K562 (cell line): ENCODE data around the gene HMGN1.

ENCODE experiments used
- POLR2AphosphoS5 ChIP-seq: IDR thresholded peaks from 2 replicates; pipeline ENCODE4 v1.6.1; 2011; ENCODE audit warnings: mild to moderate bottlenecking, low read depth, low read length, moderate library complexity; ENCODE audit not compliant: control insufficient read depth, insufficient read depth
- RAD21 ChIP-seq, 2 experiments: fragments of 250-450 bp in 1 of 2; fragments of 450-650 bp in 1 of 2; sonication (Bioruptor Pico) in 1 of 2; formaldehyde crosslinking in 1 of 2; IDR thresholded peaks in 1 of 2; conservative IDR thresholded peaks in 1 of 2; 2 replicates each; pipeline versions ENCODE4 v1.4.0 to v1.8.0; 2020 to 2022; ENCODE audit warnings: mild to moderate bottlenecking in 2 of 2, moderate library complexity in 1 of 2
- TF ChIP-seq, protein P1 (sequence below): fragments of 250-450 bp; sonication (Bioruptor Pico); IDR thresholded peaks from 2 replicates; pipeline ENCODE4 v1.4.0; 2020; ENCODE audit warnings: mild to moderate bottlenecking, moderate library complexity
- TF ChIP-seq, protein P2 (sequence below): fragments of 250-450 bp; sonication (Bioruptor Pico); IDR thresholded peaks from 2 replicates; pipeline ENCODE4 v1.8.0; 2021; ENCODE audit warnings: moderate library complexity, mild to moderate bottlenecking, inconsistent platforms
- TF ChIP-seq, protein P3 (sequence below): sonication (generic); formaldehyde crosslinking; IDR thresholded peaks from 2 replicates; pipeline ENCODE4 v1.8.1; 2022; ENCODE audit warnings: missing genetic modification reagents

DNA sequence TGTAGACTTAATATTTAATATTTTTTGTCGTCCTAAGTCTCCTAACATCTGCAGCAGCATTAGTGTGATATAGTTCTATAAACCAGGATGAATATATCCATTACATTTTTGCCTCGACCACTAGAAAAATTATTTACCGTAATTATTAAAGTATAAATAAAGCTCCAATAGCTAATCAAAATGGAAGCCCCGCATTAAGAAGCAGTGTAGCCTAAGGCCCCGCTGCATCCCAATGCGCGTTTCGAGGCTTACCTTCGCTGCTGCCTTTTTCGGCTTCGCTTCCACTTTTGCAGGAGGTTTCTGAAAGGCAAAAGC lies 891 bp downstream of the HMGN1 start:
- no peak for TF ChIP-seq POLR2AphosphoS5
- TF ChIP-seq, protein P1, sequence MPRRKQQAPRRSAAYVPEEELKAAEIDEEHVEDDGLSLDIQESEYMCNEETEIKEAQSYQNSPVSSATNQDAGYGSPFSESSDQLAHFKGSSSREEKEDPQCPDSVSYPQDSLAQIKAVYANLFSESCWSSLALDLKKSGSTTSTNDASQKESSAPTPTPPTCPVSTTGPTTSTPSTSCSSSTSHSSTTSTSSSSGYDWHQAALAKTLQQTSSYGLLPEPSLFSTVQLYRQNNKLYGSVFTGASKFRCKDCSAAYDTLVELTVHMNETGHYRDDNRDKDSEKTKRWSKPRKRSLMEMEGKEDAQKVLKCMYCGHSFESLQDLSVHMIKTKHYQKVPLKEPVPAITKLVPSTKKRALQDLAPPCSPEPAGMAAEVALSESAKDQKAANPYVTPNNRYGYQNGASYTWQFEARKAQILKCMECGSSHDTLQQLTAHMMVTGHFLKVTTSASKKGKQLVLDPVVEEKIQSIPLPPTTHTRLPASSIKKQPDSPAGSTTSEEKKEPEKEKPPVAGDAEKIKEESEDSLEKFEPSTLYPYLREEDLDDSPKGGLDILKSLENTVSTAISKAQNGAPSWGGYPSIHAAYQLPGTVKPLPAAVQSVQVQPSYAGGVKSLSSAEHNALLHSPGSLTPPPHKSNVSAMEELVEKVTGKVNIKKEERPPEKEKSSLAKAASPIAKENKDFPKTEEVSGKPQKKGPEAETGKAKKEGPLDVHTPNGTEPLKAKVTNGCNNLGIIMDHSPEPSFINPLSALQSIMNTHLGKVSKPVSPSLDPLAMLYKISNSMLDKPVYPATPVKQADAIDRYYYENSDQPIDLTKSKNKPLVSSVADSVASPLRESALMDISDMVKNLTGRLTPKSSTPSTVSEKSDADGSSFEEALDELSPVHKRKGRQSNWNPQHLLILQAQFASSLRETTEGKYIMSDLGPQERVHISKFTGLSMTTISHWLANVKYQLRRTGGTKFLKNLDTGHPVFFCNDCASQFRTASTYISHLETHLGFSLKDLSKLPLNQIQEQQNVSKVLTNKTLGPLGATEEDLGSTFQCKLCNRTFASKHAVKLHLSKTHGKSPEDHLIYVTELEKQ, result no peak
- TF ChIP-seq RAD21 (CRISPR knock-in tag; conservative IDR thresholded peaks at IDR 0.05 in 1 of 2, IDR thresholded peaks at IDR 0.05 in 1 of 2), result no peak
- TF ChIP-seq, protein P2, sequence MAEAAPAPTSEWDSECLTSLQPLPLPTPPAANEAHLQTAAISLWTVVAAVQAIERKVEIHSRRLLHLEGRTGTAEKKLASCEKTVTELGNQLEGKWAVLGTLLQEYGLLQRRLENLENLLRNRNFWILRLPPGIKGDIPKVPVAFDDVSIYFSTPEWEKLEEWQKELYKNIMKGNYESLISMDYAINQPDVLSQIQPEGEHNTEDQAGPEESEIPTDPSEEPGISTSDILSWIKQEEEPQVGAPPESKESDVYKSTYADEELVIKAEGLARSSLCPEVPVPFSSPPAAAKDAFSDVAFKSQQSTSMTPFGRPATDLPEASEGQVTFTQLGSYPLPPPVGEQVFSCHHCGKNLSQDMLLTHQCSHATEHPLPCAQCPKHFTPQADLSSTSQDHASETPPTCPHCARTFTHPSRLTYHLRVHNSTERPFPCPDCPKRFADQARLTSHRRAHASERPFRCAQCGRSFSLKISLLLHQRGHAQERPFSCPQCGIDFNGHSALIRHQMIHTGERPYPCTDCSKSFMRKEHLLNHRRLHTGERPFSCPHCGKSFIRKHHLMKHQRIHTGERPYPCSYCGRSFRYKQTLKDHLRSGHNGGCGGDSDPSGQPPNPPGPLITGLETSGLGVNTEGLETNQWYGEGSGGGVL, result no peak
- TF ChIP-seq, protein P3, sequence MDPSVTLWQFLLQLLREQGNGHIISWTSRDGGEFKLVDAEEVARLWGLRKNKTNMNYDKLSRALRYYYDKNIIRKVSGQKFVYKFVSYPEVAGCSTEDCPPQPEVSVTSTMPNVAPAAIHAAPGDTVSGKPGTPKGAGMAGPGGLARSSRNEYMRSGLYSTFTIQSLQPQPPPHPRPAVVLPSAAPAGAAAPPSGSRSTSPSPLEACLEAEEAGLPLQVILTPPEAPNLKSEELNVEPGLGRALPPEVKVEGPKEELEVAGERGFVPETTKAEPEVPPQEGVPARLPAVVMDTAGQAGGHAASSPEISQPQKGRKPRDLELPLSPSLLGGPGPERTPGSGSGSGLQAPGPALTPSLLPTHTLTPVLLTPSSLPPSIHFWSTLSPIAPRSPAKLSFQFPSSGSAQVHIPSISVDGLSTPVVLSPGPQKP (CRISPR knock-in tag), result no peak
